HG02885 (cell line): ENCODE measurements around the gene SPATA21.
"Not testable (repeated sequence)": the region's sequence is repeated elsewhere in the genome, so short reads cannot be mapped to it uniquely, and the experiment has no call there.

ENCODE experiments used
- ATAC-seq: cut with Tn5 transposase; IDR thresholded peaks from one replicate; pipeline ENCODE4 v1.9.1; 2021; ENCODE audit warnings: mild to moderate bottlenecking; ENCODE audit not compliant: unreplicated experiment, poor library complexity

SPATA21 gene, protein sequence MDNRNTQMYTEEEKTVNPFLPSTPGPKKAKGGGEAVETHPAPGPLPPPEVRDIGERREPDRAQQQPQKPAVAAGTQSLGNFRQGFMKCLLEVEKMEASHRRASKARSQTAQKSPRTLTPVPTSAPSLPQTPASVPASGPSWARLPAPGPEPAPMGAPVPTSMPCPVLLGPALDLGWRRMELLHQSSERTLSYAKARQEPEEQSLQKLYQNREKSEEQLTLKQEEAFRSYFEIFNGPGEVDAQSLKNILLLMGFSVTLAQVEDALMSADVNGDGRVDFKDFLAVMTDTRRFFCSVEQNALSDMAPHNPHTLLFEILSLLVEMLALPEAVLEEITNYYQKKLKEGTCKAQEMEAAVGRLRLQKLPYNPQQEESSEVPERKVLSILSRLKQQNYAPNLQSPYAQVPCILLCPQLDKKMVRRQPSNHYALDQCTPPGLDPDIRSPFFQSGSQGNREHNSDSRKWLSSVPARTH

DNA sequence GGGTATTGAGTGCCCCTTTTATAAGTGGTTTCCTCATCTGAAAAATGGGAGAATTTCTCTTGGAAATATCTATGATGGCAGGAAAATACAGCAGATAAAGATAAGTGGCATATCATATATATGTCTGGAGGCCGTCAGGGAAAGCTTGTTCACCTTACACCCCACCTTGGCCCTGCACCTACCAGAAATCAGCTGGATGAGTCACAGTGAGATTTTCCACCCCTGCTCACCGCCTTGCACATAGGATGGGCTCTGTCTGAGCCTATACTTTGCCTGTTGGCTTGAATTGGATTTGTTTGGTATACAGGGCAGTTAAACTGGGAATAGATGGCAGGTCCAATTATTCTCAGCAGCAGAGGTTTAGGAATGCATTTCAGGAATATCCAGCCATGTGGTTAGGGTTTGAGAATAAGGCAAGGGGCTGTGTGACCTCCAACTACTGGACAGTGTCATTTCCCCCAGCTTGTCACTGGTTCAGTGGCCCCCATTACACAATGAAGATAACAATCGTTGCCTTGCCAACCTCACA, at the start of gene SPATA21:
Gene SPATA21, minus strand, starts transcription at position 479 of the 529 bp plus-strand sequence. CDS start 6,053 bp downstream, outside the sequence.
- no peak for ATAC-seq

DNA sequence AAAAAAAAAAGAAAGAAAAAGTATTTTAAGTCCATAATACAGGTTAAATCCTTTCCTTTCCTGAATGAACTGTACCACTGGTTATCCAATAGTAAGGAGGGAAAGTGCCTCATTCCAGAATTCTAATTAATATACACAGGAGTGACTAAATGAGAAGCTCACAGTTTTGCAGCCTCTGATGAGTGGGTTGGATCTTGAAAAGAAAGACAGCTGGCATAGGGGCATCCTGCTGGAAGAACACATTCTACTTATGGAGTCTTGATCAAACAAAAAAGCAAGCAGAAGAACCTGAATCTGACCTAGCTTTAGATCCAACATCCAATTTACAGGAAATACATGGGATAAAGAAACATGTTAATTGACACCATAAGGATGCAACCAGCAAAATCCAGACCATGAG, 49.8 kb upstream of the SPATA21 start:
- not testable (repeated sequence) for ATAC-seq

DNA sequence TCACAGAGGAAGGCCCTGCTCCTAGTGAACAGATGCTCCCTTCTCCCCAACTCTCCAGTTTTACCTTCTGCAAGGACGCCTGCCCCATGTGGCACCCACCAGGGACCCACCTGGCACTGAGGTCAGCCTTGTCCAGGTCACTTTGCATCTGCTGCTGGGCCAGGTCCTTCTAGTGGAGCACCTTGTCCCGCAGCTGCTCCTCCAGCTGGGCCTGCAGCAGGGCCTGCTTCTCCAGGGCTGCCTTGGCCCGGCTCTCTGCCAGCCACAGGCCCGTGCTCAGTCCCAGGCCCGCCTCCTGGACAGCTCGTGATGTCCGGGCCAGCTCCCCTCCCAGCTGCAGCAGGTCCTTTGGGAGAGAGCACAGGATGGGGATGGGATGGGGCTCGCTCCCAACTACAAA, 49.1 kb upstream of the SPATA21 start:
- not testable (repeated sequence) for ATAC-seq

DNA sequence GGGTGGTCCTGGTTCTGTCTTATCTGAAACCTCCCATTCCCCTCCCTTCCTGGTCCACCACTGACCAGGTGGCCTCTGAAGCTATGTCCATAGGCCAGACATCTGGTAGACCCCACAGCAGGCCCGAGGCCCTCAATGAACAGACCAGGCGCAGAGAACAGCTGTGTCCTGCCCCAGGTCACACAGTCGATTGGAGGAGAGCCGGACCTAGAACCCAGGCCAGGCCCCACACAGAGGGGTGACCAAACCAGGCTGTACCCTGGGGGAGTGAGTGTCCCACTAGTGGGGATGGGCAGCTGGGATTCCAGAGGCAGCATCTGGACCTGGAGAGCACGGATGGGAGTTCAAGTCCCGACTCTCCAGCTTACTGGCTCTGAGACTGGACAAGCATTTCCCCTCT, 47.7 kb upstream of the SPATA21 start:
- ATAC-seq = no peak

DNA sequence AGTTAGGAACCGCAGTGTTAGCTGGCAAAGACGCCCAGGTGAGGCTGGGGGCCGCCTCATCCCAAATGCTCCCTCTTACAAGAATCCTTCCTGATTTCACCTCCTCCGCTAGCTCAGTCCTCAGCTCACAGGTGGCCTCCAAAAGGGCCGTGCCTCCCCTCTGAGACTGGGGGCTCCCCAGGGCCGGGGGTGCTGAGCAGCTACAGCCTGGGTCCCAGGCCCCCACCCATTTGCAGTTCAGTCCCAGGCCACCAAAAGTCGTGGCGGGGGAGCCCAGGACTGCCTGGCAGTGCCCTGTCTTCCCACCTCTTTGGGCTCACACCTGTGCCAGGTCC, 47.2 kb upstream of the SPATA21 start:
- ATAC-seq = no peak

DNA sequence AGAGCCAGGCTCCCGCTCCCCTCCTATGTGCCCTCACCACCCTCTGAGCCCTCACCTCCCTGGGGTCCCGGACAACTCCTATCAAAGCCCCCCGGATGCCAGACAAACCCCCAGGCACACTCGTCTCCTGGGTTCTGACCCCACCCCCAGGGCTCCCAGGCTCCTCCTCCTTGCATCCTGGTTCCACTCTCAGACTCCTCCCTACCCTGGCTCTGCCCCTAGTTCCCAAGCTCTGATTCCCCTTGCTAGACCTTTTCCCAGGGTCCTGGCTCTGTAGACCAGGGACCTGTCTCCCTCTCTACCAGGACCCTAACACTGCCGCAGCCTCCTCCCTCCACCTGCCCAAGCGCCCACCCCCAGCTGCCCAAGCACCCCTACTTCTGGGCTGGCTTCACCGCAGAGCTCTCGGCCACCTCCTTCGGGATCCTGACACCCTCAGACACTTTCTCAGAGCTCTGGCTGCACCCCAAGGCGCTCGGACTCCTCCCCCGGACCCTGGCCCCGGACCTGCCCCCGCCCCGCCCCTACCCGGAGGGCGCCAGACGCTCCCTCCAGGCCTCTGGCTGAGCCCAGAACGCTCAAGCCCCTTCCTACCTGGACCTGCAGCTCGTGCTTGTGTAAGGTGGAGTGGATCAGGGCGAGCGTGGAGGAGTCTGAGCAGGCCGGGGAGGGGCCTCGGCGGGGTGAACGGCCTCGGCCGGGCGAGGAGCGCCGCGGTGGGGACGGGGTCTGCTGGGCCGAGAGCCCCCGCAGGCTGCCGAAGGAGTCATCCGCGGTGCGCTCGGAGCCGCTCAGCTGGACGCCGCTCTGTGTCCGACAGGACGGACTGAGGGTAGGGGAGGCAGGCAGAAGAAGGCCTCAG, 46.6 kb upstream of the SPATA21 start:
- ATAC-seq = not testable (repeated sequence)

DNA sequence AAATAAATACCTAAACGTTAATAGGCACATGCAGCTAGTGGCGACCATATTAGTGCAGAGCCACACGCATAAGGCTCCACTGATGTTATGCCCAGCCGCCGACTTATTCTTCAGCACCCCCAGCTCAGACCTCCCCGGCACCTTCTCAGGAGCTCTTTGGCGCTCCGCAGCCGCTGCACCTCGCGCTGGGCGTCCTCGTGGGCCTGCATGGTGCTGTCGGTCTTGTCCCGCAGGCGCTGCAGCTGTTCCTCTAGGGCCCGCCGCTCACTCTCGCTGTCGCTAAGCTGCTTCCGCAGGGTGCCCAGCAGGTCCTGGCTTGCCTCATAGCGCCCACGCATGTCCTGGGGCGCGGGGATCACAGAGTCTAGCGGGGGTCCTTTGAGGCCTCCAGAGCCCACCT, 45.9 kb upstream of the SPATA21 start:
- ATAC-seq = not testable (repeated sequence)

DNA sequence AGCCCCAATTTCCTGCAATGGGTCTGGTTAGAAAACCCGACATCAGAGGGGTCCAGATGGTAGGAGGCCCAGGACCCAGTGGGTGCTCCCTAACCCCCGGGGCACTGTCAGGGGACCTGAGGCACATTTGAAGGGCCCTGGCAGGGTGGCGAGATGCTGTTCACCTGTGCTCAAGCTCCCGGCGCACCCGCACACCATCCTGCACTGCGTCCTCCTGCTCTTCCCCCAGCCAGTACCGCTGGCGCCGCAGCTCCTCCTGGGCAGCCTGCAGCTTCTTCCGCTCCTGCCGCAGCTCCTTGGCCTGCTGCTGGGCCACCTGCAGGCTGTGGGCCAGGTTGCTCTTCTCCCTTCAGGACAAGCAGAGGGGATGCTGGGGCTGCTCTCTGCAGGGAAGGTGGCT, 40.9 kb upstream of the SPATA21 start:
- no peak for ATAC-seq

DNA sequence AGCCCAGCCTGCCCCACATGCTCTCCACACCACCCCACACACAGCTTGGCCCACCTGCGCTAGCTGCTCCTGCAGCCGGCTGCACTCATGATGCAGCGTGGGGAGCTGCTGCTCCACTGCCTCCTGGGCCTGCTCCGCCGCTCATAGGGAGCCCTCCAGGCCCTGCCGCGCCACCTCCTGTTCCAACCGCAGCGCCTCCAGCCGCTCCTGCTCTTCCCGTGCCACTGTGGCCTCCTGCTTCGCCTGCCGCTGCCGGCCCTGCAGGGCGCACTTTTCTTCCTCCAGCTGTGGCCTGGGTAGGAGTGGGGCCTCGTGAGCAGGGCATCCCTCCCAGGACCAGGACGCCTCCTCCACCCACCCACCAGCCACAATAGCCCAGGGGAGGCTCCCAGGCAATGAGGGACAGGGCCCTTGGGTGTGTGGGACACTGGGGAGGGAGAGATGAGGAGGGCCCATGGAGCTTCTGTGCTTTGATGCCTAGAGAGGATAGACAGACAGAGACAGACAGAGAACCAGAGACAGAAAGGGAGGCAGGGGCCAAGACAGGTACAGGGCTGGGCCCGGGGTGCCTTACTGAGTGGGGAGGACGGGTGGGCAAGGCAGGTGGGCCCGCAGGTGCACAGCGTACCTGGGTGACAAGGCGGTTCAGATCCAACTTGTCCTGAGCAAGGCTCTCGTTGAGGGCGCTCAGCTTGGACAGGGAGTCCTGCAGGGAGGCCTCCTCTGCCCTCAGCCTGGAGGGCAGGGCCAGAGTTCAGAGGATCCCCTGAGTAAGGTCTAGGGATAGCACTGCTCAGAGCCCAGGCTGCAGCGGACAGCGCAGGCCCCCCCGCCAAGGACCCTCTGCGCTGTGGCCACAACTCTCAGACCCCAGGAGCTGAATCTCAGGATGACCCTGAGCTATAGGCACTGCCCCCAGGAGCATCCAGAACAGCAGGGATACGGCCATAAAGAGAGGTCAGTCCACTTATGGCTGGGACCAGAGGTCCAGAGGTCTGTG, 38.8 kb upstream of the SPATA21 start:
- ATAC-seq = not testable (repeated sequence)

DNA sequence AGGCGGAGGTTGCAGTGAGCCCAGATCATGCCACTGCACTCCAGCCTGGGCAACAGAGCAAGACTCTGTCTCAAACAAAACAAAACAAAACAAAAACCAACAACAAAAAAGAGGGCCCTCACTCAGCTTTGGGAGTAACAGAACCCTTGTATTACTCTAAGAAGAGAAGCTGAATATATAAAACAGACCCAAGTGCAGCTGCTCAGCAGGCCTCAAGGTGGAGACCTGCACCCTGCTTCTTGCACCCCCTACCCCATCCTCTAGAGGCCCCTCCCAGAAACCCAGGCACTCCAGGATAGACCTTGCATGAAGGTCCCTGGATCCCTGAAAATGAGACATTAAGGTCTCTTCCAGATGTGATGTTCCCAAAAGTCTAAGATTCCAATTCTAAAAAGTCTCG, 37.7 kb upstream of the SPATA21 start:
- ATAC-seq = not testable (repeated sequence)

DNA sequence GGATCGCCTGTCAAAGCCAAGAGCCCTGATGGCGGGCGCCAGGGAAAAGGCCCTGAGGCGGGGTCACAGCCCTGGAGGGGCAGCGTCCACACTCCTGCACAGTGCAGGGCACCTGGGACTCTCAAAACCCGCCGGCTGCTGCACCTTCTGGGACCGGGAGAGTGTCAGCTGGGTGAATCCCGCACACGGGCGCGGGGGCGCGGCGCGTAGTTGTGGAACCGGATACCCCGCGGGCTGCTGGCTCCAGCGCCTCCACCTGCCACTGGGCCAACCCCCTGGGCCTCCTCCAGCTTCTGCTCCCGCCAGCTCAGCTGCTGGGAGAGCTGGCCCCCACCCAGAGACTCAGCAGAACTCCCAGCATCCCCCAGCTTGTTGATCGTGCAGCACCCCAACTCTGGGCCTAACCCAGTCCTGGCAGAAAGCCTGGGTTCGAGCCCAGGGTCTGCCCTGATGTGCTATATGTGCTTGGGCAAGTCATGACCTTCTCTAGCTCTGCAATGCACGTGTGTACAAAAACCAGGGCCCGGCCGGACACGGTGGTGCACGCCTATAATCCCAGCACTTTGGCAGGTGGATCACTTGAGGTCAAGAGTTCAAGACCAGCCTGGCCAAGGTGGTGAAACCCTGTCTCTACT, 37.1 kb upstream of the SPATA21 start:
- ATAC-seq = no peak

DNA sequence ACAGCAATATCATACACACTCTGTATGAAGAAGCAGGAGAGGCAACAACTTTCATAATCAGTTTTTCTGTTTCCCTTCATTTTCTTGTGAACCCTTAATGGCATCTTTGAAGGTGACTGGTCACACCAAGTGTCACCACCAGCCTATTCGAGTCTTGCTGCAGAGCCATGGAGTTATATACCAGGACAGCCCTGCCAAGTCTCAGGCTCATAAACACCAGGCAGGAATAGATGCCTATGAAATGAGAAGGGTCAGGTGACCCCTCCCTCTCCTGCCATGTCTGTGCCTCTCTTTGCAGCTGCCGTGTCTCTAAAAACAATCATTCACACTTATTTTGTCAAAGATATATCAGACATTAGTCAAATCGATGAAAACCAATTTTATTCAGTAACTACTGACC, 31.3 kb upstream of the SPATA21 start:
- ATAC-seq = no peak

DNA sequence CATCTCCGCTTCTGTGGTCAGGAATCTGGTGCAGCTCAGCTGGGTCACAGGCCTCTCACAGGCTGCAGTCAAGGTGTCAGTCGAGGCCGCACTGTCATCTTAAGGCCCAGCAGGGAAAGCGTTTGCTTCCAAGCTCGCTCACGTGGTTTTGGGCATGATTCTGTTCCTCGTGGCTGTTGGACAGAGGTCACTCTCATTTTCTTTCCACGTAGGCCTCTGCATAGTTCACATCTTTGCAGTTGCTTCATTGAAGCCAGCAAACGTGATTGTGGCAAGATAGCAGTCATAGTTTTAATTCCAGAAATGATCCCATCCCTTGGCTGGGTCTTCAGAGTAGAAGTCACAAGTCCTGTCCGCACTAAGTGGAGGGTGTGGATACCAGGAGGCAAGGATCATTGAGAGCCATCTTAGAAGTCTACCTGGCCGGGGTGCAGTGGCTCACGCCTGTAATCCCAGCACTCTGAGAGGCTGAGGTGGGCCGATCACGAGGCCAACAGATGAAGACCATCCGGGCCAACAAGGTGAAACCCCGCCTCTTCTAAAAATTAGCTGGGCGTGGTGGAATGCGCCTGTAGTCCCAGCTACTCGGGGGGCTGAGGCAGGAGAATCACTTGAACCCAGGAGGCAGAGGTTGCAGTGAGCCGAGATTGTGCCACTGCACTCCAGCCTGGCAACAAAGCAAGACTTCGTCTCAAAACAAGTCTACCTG, 27.8 kb upstream of the SPATA21 start:
- ATAC-seq = no peak

DNA sequence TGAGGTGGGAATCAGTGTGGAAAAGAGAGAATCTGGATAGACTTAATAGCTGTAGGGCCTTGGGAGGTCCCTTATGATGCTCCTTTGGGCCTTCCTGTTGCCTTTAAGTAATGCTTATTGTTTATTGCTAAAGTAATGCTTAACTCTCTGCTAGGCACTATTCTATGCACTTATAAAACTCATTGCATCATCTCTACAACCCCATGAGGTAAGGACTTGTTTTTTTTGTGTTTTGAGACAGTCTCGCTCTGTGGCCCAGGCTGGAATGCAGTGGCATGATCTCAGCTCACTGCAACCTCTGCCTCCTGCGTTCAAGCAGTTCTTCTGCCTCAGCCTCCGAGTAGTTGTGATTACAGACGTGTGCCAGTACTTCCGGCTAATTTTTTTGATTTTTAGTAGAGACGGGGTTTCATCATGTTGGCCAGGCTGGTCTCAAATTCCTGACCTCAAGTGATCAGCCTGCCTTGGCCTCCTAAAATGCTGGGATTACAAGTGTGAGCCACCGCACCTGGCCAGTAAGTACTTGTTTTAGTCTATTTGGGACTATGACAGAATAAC, 25.6 kb upstream of the SPATA21 start:
- ATAC-seq = no peak

DNA sequence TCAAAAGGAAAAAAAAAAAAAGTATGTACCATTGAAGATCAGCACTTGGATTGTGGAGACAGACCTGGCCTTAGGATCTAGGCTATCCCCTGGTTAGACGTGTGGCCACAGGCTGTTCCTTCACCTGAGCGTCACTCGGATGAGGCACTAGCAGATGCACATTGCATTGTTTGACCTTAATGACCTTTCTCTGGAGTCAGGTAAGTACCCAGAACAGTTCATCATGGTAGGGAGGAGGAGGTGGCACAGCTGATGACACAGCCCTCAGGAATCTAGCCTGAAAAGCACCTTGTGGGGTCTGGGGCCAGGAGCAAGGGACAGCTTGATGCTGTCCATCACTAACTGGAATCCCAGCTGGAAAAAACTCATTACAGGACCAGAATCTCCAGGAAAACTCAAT, 24.5 kb upstream of the SPATA21 start:
- ATAC-seq = no peak

DNA sequence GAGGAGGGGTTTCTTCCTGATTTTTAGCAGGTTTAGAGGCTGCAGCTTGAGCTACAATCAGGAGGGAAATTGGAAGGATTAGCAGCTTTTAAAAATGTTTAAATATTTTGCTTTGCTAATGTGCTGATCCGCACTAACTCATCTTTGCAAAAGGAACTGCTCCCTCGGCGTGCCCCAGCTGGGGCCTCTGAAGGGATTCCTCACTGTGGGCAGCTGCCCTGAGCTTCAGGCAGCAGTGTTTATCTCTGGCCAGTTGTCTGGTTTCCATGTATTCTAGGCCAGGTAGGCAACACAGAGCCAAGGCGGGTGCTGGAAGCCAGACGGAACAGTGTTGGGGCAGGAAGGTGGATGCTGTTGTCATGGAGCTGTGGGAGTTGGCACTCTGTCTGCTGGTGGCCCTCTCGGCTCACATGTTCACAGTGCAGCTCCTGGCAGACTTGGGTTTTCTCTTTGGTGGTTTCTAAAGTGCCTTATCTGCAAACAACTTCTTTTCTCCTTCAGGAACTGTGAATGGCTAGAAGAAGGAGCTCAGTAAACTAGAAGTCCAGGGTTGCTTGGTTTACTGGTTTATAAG, 22.2 kb upstream of the SPATA21 start:
- no peak for ATAC-seq

DNA sequence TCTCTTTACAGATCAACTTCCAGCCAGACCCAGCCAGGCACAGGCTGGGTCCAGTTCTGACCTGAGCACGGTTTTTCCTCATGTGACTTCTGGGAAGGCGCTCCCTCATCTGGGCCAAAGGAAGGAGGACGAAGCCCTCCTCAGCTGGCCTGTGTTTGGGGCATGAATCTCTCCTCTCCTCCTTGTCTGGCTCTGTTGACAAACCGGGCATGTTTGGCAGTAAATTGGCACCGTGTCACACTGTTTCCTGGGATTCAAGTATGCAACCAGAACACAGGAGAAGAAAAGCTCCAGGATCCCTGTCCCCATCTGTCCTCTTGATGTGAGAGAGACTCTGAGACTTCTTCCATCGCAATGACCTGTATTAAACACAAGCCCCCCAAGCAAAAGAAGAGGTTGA, 21.6 kb upstream of the SPATA21 start:
- ATAC-seq = no peak

DNA sequence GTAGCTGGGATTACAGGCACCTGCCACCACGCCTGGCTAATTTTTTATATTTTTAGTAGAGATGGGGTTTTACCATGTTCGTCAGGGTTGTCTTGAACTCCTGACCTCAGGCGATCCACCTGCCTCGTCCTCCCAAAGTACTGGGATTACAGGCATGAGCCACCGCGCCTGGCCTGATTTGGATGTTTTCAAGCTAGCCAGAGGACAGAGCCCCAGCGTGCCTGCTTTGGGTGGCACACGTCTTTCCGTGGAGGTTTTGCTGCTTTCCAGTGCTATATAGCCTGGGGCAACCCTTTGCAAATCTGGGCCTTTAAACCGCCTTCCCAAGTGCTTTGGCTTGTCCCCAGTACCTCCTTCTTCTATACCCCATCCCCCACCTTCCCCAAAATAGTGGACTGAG, 18.9 kb upstream of the SPATA21 start:
- not testable (repeated sequence) for ATAC-seq
